NCI-H524 (cell line): ENCODE data around the gene NOC4L.

Experiments used
- DNase-seq, 2 experiments: peaks; one replicate each; lab custom pipeline; 2025; lab: John Stamatoyannopoulos, UW

NOC4L gene

GRCh38 chr12:132197581-132198354 lies 53.5 kb downstream of the NOC4L start:
- no peak for DNase-seq

- no peak for DNase-seq
Measured at GRCh38 chr12:132199101-132199500, 54.8 kb downstream of the NOC4L start.

GRCh38 chr12:132199526-132200319 lies 55.5 kb downstream of the NOC4L start:
- DNase-seq, result no peak

GRCh38 chr12:132200800-132201199 lies 56.5 kb downstream of the NOC4L start:
- no peak for DNase-seq

GRCh38 chr12:132201391-132202120 lies 57.3 kb downstream of the NOC4L start:
- DNase-seq, result no peak
